ENCODE results near the gene CROCC2.

DNA sequence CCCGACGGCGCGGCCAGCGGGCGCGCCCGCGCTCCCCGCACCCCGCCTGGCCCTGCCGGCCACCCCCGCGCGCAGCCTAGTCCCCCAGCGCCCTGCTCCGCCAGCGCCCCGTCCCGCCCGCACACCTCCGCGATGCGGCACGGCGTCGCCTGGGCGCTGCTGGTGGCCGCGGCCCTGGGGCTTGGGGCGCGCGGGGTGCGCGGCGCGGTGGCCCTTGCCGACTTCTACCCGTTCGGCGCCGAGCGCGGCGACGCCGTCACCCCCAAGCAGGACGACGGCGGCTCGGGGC, 92.5 kb downstream of the CROCC2 start:
- TF ChIP-seq CTCF (IDR thresholded peaks at IDR 0.05) (no peak), POLR2A (IDR thresholded peaks at IDR 0.05) (no peak)

All from lower leg skin (tissue), 3 donors.